HepG2 (cell line): ENCODE data around the gene ADGRV1. TPM values are rescaled to one million over a fixed set of nuclear protein-coding genes. Genes with fewer than 3 reads are reported as not detected.

Experiments
- ATAC-seq: fragments of 200-7000 bp; cut with Tn5 transposase; 3 replicates; pipeline ENCODE4 v1.9.1; 2020; ENCODE audit warnings: mild to moderate bottlenecking, moderate library complexity
- BruUV-seq: library from RNA; stranded (reverse); fragments of 400-500 nt; replicated peaks from 2 replicates; lab custom pipeline; 2021; lab: Mats Ljungman, UMichigan
- CTCF ChIA-PET: fragments of 300-600 bp; formaldehyde crosslinking; extraction: SDS; loops from one replicate; lab custom pipeline; 2021; ENCODE audit warnings: low total read pairs, inconsistent platforms, low intra/inter-chr PET ratio; lab: Yijun Ruan, JAX
- POLR2A ChIA-PET: fragments of 350-600 bp; sonication (Branson Sonifier 250); formaldehyde crosslinking; loops from one replicate; lab custom pipeline; 2020; ENCODE audit warnings: antibody characterized with exemption, inconsistent platforms; lab: Yijun Ruan, JAX
- DNase-seq: peaks from one replicate; pipeline ENCODE4 v3.0.0-alpha.2; 2015; ENCODE audit warnings: low spot score
- FAIRE-seq: peaks from 3 replicates; lab custom pipeline; 2011; peaks lifted over from hg19 to GRCh38; lab: Jason Lieb, UNC
- H2AFZ ChIP-seq: one replicate; pipeline ENCODE4 v1.6.1; 2011; ENCODE audit warnings: low read length, inconsistent platforms
- H3K27ac ChIP-seq: fragments of 300-600 bp; 3 replicates; pipeline ENCODE4 v1.8.0; 2011; ENCODE audit warnings: mixed run types, mild to moderate bottlenecking, mixed read lengths, low read length, inconsistent platforms; ENCODE audit not compliant: insufficient read depth; ENCODE audit errors: extremely low read length
- H3K27me3 ChIP-seq, 2 experiments: fragments of 200-600 bp in 1 of 2; 2 replicates in 1 of 2; 3 replicates in 1 of 2; pipeline versions ENCODE4 v1.6.0 to v1.8.0; 2011; ENCODE audit warnings: low read length in 2 of 2, mild to moderate bottlenecking in 2 of 2, moderate library complexity in 2 of 2, inconsistent platforms in 1 of 2; ENCODE audit not compliant: insufficient read depth in 2 of 2, control insufficient read depth in 1 of 2
- H3K36me3 ChIP-seq, 2 experiments: fragments of 200-600 bp in 1 of 2; replicated peaks in 1 of 2; 2 replicates in 1 of 2; 3 replicates in 1 of 2; pipeline versions ENCODE4 v1.5.1 to v1.8.0; 2011; ENCODE audit warnings: low read length in 2 of 2, inconsistent platforms in 1 of 2; ENCODE audit not compliant: insufficient read depth in 2 of 2, control insufficient read depth in 1 of 2
- H3K4me1 ChIP-seq: 2 replicates; pipeline ENCODE4 v1.5.1; 2012; ENCODE audit warnings: low read length, inconsistent platforms; ENCODE audit not compliant: insufficient read depth
- H3K4me2 ChIP-seq: 2 replicates; pipeline ENCODE4 v1.6.0; 2011; ENCODE audit warnings: low read depth, low read length, inconsistent platforms
- H3K4me3 ChIP-seq, 3 experiments: fragments of 200-600 bp in 1 of 3; sonication (generic), shearing (Covaris generic) in 1 of 3; replicated peaks in 1 of 3; 2 replicates each; pipeline ENCODE4 v1.5.1; 2011 to 2016; ENCODE audit warnings: low read length in 3 of 3, inconsistent platforms in 2 of 3, low read depth in 2 of 3, mild to moderate bottlenecking in 2 of 3, control low read depth in 1 of 3, mixed read lengths in 1 of 3; ENCODE audit not compliant: insufficient read depth in 1 of 3
- H3K79me2 ChIP-seq: one replicate; pipeline ENCODE4 v1.6.1; 2011; ENCODE audit warnings: low read length, inconsistent platforms; ENCODE audit not compliant: insufficient read depth
- H3K9ac ChIP-seq: 2 replicates; pipeline ENCODE4 v1.6.0; 2011; ENCODE audit warnings: mild to moderate bottlenecking, low read depth, low read length, inconsistent platforms; ENCODE audit not compliant: insufficient read depth
- H3K9me3 ChIP-seq: 2 replicates; pipeline ENCODE4 v1.5.1; 2012; ENCODE audit warnings: mild to moderate bottlenecking, low read length
- H4K20me1 ChIP-seq: 2 replicates; pipeline ENCODE4 v1.6.0; 2011; ENCODE audit warnings: inconsistent platforms, mild to moderate bottlenecking, low read length, moderate library complexity; ENCODE audit not compliant: insufficient read depth
- FOSL2 ChIP-seq: sonication (generic); formaldehyde crosslinking; IDR thresholded peaks from 2 replicates; pipeline ENCODE4 v1.4.0; 2020; ENCODE audit warnings: missing genetic modification reagents
- KAT8 ChIP-seq: IDR thresholded peaks from 2 replicates; pipeline ENCODE4 v1.6.1; 2016; ENCODE audit warnings: missing genetic modification reagents, missing compliant biosample characterization
- MAFF ChIP-seq: IDR thresholded peaks from 2 replicates; pipeline ENCODE4 v1.6.1; 2011; ENCODE audit warnings: low read depth, low read length, improper control_type of control experiment
- MAFK ChIP-seq, 2 experiments: IDR thresholded peaks in 1 of 2; conservative IDR thresholded peaks in 1 of 2; 2 replicates each; pipeline ENCODE4 v1.6.1; 2011; ENCODE audit warnings: improper control_type of control experiment in 2 of 2, low read length in 2 of 2
- NR2F6 ChIP-seq, 2 experiments: IDR thresholded peaks; 2 replicates each; pipeline ENCODE4 v1.6.1; 2016; ENCODE audit warnings: antibody characterized with exemption in 1 of 2, mild to moderate bottlenecking in 1 of 2
- ZFP62 ChIP-seq: sonication (generic); formaldehyde crosslinking; IDR thresholded peaks from 2 replicates; pipeline ENCODE4 v1.4.0; 2020; ENCODE audit warnings: missing genetic modification reagents
- ZNF709 ChIP-seq: sonication (generic); formaldehyde crosslinking; IDR thresholded peaks from 2 replicates; pipeline ENCODE4 v1.5.0; 2020; ENCODE audit warnings: mild to moderate bottlenecking, missing genetic modification reagents
- WGBS: methylation state at CpG from one replicate; pipeline ENCODE4 v1.1.6; 2017; ENCODE audit warnings: low lambda C conversion rate; 5-methylcytosine and 5-hydroxymethylcytosine counted together
- in situ Hi-C: cut with HindIII; loops from 2 replicates; pipeline ENCODE4 v1.10.0; 2017; ENCODE audit warnings: low pct_unique_long_range_greater_than_20kb; ENCODE audit not compliant: extremely low pct_ligation_motif_present
- intact Hi-C: fragments of 100-400 bp; cut with micrococcal nuclease; formaldehyde crosslinking; loops from one replicate; pipeline ENCODE4 v1.10.0; 2022; ENCODE audit not compliant: unreplicated experiment
- polyA plus RNA-seq, 8 experiments: library from polyadenylated mRNA; depleted of rRNA in 3 of 8; stranded (reverse) in 7 of 8; unstranded in 1 of 8; fragments of >200 nt; fragmentation: Illumina TruSeq in 4 of 8; extraction: Trizol in 4 of 8; gene quantifications; 2 replicates each; pipeline versions ENCODE4 v1.2.1 to v1.2.3, GENCODE V29; 2011 to 2016; ENCODE audit warnings: low read depth in 4 of 8, missing spikeins in 1 of 8, mixed read lengths in 1 of 8; ENCODE audit not compliant: insufficient read depth in 1 of 8
- total RNA-seq, 5 experiments: library from RNA; depleted of rRNA; stranded (reverse); fragments of >200 nt; fragmentation: Illumina TruSeq; extraction: Trizol; gene quantifications; 2 replicates each; pipeline ENCODE4 v1.2.3, GENCODE V29; 2016; ENCODE audit warnings: low read depth in 1 of 5
- TF ChIP-seq, protein P1 (sequence below): sonication (generic); formaldehyde crosslinking; IDR thresholded peaks from 2 replicates; pipeline ENCODE4 v1.5.0; 2020; ENCODE audit warnings: mild to moderate bottlenecking, missing genetic modification reagents, moderate library complexity
- TF ChIP-seq, protein P2 (sequence below): sonication (generic); formaldehyde crosslinking; IDR thresholded peaks from 2 replicates; pipeline ENCODE4 v1.4.0; 2020; ENCODE audit warnings: missing genetic modification reagents, borderline replicate concordance

The ADGRV1 gene
- total and polyA plus RNA-seq, 2 of the 13 experiments (the other 11 are each of a cell fraction or from before 2014, with no cell fraction given): 1.7 to 3.9 TPM

- TF ChIP-seq FOSL2 (CRISPR knock-in tag) (no peak), KAT8 (CRISPR knock-in tag) (no peak)
- TF ChIP-seq, all 625 proteins: peak for 0
Observed at GRCh38 chr5:90563108-90563507, 4.5 kb downstream of the ADGRV1 start (continued).

- Histone ChIP-seq H3K27me3 (peaks cover 0 to 4% of the 10 kb centered on the region in 2 experiments; a peak in 2 of 5 replicates), H3K4me3 (no peak overlapping the region), H3K9ac (no peak overlapping the region), H4K20me1 (no peaks in the 10 kb centered on the region), H3K4me2 (no peak overlapping the region), H3K9me3 (no peaks in the 10 kb centered on the region), H3K27ac (no peak overlapping the region), H2AFZ (no peak overlapping the region), H3K36me3 (no peaks in the 10 kb centered on the region), H3K79me2 (no peaks in the 10 kb centered on the region), H3K4me1 (no peaks in the 10 kb centered on the region)
- FAIRE-seq (no peak), DNase-seq (no peak), ATAC-seq (no peak)
- ChIA-PET CTCF (no interaction called here), POLR2A (no interaction called here)
- in situ Hi-C loops (no loop called here), intact Hi-C loops (no loop called here)
- BruUV-seq: no TSS peak
- WGBS: 3% methylated on average over 3 of the region's 3 CpGs
- TF ChIP-seq MAFF: peak; percentile 53; the same call in 1 of the 2 replicates
- peak in 1 of 2 experiments; percentile 76; a peak in 3 of 4 replicates for TF ChIP-seq MAFK (conservative IDR thresholded peaks at IDR 0.05 in 1 of 2, IDR thresholded peaks at IDR 0.05 in 1 of 2; ENCODE audit: low read length in 2 of 2)
- TF ChIP-seq, protein P1, sequence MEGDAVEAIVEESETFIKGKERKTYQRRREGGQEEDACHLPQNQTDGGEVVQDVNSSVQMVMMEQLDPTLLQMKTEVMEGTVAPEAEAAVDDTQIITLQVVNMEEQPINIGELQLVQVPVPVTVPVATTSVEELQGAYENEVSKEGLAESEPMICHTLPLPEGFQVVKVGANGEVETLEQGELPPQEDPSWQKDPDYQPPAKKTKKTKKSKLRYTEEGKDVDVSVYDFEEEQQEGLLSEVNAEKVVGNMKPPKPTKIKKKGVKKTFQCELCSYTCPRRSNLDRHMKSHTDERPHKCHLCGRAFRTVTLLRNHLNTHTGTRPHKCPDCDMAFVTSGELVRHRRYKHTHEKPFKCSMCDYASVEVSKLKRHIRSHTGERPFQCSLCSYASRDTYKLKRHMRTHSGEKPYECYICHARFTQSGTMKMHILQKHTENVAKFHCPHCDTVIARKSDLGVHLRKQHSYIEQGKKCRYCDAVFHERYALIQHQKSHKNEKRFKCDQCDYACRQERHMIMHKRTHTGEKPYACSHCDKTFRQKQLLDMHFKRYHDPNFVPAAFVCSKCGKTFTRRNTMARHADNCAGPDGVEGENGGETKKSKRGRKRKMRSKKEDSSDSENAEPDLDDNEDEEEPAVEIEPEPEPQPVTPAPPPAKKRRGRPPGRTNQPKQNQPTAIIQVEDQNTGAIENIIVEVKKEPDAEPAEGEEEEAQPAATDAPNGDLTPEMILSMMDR (CRISPR knock-in tag): no peak
Observed at GRCh38 chr5:90565491-90565890, 6.9 kb downstream of the ADGRV1 start.

- Histone ChIP-seq H2AFZ (no peak overlapping the region), H3K27ac (no peak overlapping the region), H3K4me2 (no peak overlapping the region), H3K9me3 (no peaks in the 10 kb centered on the region), H3K79me2 (no peaks in the 10 kb centered on the region), H3K4me3 (no peak overlapping the region), H4K20me1 (no peaks in the 10 kb centered on the region), H3K36me3 (no peaks in the 10 kb centered on the region), H3K9ac (no peak overlapping the region), H3K27me3 (no peaks in the 10 kb centered on the region; a peak in 1 of 5 replicates), H3K4me1 (no peaks in the 10 kb centered on the region)
- in situ Hi-C loops: no loop called here
- intact Hi-C loops: no loop called here
- 0% methylated on average over 1 of the region's 1 CpG for WGBS
- ChIA-PET CTCF (no interaction called here), POLR2A (no interaction called here)
- no peak for DNase-seq
- no peak for FAIRE-seq
- no peak for ATAC-seq
- no TSS peak for BruUV-seq
- TF ChIP-seq ZFP62 (CRISPR knock-in tag) (no peak), NR2F6 (IDR thresholded peaks at IDR 0.05) (no peak), NR2F6 (CRISPR knock-in tag; IDR thresholded peaks at IDR 0.05) (no peak), ZNF709 (CRISPR knock-in tag) (no peak)
- TF ChIP-seq, protein P2, sequence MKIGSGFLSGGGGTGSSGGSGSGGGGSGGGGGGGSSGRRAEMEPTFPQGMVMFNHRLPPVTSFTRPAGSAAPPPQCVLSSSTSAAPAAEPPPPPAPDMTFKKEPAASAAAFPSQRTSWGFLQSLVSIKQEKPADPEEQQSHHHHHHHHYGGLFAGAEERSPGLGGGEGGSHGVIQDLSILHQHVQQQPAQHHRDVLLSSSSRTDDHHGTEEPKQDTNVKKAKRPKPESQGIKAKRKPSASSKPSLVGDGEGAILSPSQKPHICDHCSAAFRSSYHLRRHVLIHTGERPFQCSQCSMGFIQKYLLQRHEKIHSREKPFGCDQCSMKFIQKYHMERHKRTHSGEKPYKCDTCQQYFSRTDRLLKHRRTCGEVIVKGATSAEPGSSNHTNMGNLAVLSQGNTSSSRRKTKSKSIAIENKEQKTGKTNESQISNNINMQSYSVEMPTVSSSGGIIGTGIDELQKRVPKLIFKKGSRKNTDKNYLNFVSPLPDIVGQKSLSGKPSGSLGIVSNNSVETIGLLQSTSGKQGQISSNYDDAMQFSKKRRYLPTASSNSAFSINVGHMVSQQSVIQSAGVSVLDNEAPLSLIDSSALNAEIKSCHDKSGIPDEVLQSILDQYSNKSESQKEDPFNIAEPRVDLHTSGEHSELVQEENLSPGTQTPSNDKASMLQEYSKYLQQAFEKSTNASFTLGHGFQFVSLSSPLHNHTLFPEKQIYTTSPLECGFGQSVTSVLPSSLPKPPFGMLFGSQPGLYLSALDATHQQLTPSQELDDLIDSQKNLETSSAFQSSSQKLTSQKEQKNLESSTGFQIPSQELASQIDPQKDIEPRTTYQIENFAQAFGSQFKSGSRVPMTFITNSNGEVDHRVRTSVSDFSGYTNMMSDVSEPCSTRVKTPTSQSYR (CRISPR knock-in tag): no peak
Observed at GRCh38 chr5:90569084-90569483, 10.5 kb downstream of the ADGRV1 start.
